Measurements from ENCODE around the gene TUBB2B.

The TUBB2B gene

DNA sequence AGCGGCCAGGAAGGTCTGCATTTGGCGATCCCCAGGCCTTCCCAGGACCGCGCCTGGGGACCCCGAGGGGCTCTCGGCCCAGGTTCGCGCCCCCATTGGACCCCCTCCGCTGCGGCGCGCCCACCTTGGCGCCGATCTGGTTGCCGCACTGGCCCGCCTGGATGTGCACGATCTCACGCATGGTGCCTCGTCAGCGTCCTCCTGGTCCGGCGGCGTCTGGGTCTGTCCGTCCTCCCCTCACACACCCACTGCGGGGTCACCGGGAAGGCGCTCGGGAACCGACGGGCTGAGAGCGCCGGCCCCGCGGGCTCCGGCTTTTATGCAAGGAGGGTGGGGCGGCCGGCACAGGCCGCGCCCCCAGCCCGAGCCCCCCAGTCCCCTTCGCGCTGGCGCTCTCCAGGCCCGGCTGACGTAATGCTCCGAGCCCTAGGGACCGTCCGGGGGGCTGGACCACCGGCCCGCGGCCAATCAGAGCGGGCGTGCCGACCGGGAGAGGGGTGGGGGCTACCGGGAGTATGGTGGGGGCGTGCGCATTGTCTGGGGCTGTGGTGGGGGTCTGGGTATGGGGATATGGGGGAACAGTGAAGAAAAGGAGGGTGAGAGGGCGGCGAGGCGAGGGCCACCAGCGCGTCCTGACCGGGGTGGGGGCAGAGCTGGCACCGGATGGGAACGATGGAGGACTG is at the start of gene TUBB2B:
TUBB2B (minus strand) TSS at position 291 of the 683 bp plus-strand sequence; CDS start at position 181, 110 bp downstream.
- no peak for DNase-seq (ENCODE audit: low read depth in 2 of 2)

DNA sequence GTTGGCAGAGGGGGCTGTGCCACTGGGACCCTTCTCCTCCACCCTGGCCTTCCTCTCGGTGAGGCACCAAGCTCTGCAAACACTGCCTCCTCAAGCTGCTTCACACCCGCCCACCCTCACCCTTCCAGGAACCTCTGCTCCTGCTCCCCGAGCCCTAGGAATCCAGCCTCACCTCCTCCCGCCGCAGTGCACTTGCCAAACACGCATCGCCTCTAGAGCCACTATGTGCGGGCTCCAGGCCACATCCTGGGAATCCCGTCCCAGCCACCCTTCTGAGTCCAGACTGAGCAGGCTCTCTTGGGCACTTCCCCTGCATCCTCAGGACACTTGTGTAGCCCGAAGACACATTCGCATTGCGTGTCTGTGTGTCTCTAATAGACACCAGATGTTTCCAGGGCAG is 49.8 kb upstream of the TUBB2B start:
- DNase-seq (ENCODE audit: low read depth in 2 of 2), result no peak

GRCh38 chr6:3276174-3277167 is 49.0 kb upstream of the TUBB2B start:
- no peak for DNase-seq (ENCODE audit: low read depth in 2 of 2)

- no peak for DNase-seq (ENCODE audit: low read depth in 2 of 2)
Measured at GRCh38 chr6:3273707-3274521, 46.5 kb upstream of the TUBB2B start.

GRCh38 chr6:3272911-3273547 is 45.6 kb upstream of the TUBB2B start:
- no peak for DNase-seq (ENCODE audit: low read depth in 2 of 2)

DNA sequence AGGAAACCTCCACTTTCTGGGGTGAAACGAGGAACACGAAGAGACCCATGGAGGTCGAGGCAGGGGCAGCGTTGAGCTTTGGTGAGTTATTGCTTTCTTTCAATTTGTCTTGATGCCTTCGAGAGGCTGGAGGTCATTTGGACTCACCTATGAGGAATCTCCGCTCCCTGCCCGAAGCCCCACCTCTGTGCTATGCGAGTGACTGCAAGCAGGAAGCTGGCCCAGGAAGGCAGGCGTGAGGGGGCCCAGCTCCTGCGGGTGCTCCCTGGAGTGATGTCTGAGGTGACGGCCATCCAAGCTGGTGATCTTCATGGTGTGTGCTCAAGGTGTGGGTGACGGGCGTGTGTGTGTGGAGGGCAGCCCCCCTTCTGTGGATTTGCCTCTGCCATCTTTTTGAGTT is 44.3 kb upstream of the TUBB2B start:
- no peak for DNase-seq (ENCODE audit: low read depth in 2 of 2)

GRCh38 chr6:3270258-3270657 is 42.8 kb upstream of the TUBB2B start:
- no peak for DNase-seq (ENCODE audit: low read depth in 2 of 2)

- DNase-seq (ENCODE audit: low read depth in 2 of 2), result no peak
Measured at GRCh38 chr6:3269281-3269975, 42.0 kb upstream of the TUBB2B start.

DNA sequence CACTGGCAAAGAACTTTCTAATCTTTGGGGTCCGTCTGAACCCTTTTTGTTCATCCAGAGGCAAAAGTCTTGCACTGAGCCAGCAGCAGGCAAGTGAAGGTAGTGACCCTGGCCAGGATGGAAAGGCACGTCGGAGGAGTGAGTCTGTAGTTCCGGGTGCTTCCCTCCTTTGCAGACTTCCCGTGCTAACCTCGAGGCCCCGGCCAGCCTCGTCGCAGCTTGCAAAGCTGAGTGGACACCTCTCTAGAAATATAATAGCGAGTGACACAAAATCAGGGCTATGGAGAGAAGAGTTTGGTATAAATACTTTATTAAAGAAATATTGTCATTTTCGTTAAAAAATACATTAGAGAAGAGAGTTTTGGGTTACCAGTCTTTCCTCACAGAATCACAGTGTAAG is 41.2 kb upstream of the TUBB2B start:
- no peak for DNase-seq (ENCODE audit: low read depth in 2 of 2)

- DNase-seq (ENCODE audit: low read depth in 2 of 2), result no peak
Measured at GRCh38 chr6:3267162-3267561, 39.7 kb upstream of the TUBB2B start.

DNA sequence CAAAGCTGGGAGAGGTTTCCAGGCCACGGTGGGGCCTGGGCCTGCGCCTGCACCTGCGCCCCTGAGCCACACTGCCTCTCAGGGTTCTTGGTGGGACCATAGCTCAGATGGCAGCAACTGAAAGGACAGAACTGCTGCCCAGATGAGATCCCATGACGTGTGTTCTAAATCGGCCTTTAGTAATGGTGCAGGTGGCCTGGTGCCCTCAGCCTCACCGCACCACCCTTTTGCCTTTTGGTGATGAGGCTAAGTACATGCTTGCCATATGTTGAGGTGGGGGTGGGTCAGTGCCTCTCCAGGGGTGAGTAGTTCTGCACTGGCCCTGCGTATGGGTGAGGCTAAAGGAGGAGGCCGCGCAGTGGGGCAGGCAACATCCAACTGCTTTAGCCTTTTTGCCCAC is 38.7 kb upstream of the TUBB2B start:
- no peak for DNase-seq (ENCODE audit: low read depth in 2 of 2)

DNA sequence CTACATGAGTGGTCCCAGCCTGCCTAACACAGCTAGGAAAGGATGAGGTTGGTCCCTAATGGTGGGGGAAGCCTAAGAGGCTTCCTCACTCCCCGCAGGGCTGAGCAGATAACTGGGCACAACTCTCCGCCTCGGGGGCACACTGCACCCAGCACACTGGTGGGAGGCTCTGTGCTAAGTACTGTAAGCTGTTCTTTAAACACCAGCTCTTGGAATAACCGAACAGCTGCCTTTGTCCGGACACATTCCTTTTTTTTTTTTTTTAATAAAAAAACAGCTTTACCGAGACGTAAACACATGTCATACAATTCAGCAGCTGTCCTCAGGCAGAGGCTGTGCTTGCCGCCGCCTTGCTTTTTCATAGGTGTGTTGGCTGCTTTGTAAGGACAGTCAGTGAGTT is 38.2 kb upstream of the TUBB2B start:
- no peak for DNase-seq (ENCODE audit: low read depth in 2 of 2)

- no peak for DNase-seq (ENCODE audit: low read depth in 2 of 2)
Measured at GRCh38 chr6:3264356-3264755, 36.9 kb upstream of the TUBB2B start.

DNA sequence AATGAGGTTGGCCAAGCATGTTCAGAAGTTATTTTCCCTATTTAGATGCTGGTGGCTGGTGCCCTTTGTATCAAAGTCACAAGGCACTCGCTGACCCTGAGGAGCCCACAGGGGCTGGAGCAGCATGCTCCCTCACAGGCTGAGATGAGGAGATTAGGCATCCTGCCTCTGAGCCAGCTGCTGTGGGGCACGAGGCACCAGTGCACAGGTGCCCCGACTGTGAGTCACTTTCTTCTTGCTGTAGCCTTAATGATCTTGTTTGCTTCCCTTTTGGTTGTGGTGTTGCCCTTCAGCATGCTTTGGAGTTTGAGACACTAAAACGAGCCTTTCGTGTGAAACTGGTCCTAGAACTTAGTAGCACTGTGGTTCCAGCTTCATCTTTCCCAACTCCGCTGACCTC is 35.6 kb upstream of the TUBB2B start:
- no peak for DNase-seq (ENCODE audit: low read depth in 2 of 2)

DNA sequence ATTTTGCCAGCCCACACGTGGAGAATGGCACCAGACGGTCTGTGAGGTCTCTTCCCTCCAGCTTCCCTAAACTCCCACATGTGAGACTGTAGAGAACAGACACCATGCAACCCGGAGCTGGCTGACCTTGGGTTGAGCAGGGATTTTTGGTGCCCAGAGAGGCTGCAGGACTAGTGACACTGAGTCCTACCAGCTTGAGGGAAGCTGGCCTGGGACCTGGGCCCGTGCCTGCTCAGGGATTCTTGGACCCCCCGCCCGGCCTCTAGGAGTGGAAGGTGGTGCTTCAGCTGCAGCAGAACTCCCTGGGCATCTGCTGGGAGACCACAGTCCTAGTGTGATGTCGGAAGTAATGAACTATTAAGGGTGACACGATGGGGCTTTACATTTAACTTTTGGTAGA is 34.5 kb upstream of the TUBB2B start:
- no peak for DNase-seq (ENCODE audit: low read depth in 2 of 2)

- no peak for DNase-seq (ENCODE audit: low read depth in 2 of 2)
Measured at GRCh38 chr6:3261518-3261820, 34.0 kb upstream of the TUBB2B start.

- DNase-seq (ENCODE audit: low read depth in 2 of 2), result no peak
Measured at GRCh38 chr6:3260772-3261517, 33.5 kb upstream of the TUBB2B start.

DNA sequence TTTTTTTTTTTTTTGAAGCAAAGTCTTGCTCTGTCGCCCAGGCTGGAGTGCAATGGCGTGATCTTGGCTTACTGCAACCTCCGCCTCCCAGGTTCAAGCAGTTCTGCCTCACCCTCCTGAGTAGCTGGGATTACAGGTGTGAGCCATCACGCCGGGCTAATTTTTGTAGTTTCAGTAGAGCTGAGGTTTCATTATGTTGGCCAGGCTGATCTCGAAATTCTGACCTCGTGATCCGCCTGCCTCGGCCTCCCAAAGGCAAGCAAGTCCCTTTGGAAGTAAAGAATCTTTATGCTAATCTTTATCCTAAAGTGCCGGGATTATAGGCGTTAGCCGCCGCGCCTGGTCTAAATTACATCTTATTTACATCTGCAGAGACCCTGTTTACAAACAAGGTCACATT is 32.8 kb upstream of the TUBB2B start:
- no peak for DNase-seq (ENCODE audit: low read depth in 2 of 2)

- peak in 1 of 2 experiments; percentile 25 for DNase-seq (ENCODE audit: low read depth in 2 of 2)
Measured at GRCh38 chr6:3259491-3259958, 32.1 kb upstream of the TUBB2B start.

Data from stimulated activated CD4-positive, alpha-beta T cell treated with anti-CD3 and anti-CD28 coated beads, Interleukin-12 subunit alpha, Interleukin-12 subunit beta, amount 100 ng/mL, for 24 hours (primary cell).